ENCODE results near the gene DDIT4L.

DNA sequence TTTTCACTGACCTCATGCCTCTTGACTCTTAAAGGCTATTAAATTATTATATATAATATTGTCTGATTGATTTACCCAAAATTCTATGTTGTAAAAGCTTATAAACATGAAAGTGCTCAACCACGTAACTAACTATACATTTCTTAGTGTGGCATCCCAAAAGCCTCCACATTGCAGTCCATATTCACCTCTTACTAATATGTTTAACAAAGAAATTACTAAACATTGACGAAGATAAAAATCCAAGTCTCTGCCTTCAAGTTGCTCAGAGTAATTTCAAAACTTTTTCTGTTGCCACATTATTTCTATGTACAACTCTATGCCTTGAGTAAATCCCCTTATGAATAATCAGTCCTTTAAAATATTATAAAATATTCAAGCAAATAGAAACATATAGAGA, 14.4 kb downstream of the DDIT4L start:
- TF ChIP-seq EZH2 (IDR thresholded peaks at IDR 0.05; ENCODE audit: insufficient read depth, poor library complexity, severe bottlenecking) (no peak), EZH2phosphoT487 (IDR thresholded peaks at IDR 0.05; ENCODE audit: insufficient read depth, low read depth) (no peak)
